ENCODE measurements around the gene FAM89A. TPM values are rescaled to one million over a fixed set of nuclear protein-coding genes. Genes with fewer than 3 reads are reported as not detected.

The FAM89A gene
- total and polyA plus RNA-seq, 9 of the 15 experiments (the other 6 are each of a cell fraction or from before 2014, with no cell fraction given): 8.7 to 66.2 (median 43.3) TPM

DNA sequence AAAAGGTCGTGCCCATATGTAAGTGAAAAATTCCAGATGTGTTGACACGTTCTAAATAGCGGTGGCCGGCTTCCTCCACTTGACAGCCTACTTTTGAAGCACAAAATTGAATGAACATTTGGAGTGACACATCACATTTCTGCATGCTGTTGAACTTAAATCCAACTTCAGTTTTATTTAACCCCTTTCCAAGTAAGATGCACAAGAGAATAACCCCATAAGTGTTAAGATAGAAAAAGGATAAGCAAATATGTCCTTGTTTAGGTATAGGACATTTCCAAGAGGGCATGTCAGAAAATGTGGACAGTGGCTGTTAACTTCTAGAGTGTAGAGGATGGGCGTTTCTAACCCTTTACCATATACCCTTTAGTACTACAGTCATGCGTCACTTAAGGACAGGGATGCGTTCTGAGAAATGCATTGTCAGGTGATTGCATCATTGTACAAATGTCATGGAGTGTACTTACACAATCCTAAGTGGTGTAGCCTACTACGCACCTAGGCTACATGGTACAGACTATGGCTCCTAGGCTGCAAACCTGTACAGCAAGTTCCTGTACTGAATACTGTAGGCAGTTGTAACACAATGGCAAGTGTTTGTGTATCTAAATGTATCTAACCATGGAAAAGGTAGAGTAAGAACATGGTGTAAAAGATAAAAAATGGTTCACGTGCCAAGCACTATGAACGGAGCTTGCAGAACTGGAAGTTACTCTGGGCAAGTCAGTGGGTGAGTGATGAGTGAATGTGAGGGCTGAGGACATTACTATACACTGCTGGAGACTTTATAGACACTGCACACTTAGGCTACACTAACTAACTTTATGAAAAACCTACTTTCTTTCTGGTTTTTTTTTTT is 9.3 kb upstream of the FAM89A start (continued):
- peak; percentile 93 for TF ChIP-seq RNF2 (IDR thresholded peaks at IDR 0.05)
- TF ChIP-seq, protein P1, sequence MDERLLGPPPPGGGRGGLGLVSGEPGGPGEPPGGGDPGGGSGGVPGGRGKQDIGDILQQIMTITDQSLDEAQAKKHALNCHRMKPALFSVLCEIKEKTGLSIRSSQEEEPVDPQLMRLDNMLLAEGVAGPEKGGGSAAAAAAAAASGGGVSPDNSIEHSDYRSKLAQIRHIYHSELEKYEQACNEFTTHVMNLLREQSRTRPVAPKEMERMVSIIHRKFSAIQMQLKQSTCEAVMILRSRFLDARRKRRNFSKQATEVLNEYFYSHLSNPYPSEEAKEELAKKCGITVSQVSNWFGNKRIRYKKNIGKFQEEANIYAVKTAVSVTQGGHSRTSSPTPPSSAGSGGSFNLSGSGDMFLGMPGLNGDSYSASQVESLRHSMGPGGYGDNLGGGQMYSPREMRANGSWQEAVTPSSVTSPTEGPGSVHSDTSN (CRISPR knock-in tag; IDR thresholded peaks at IDR 0.05; ENCODE audit: low read depth): no peak
- TF ChIP-seq, protein P1 (tag; conservative IDR thresholded peaks at IDR 0.05; ENCODE audit: low read depth): peak; percentile 45
- no peak for TF ChIP-seq NR3C1 (CRISPR knock-in tag; IDR thresholded peaks at IDR 0.05)
- peak; percentile 71; the same call in 1 of the 2 replicates for TF ChIP-seq ZNF354B (CRISPR knock-in tag; IDR thresholded peaks at IDR 0.05)
- TF ChIP-seq NONO (IDR thresholded peaks at IDR 0.05; ENCODE audit: low read depth in 2 of 2, low read length in 1 of 2): peak in 1 of 2 experiments; percentile 20; a peak in 1 of 4 replicates
- TF ChIP-seq GABPB1 (CRISPR knock-in tag; IDR thresholded peaks at IDR 0.05): 0 out of 2 replicates have a peak, but pooled peaks have one; percentile 18
- TF ChIP-seq SAP30 (IDR thresholded peaks at IDR 0.05; ENCODE audit: borderline replicate concordance, insufficient read depth, low read depth, low read length, poor library complexity, severe bottlenecking): no peak
- TF ChIP-seq ZNF124 (CRISPR knock-in tag; IDR thresholded peaks at IDR 0.05): no peak
- TF ChIP-seq, protein P2, sequence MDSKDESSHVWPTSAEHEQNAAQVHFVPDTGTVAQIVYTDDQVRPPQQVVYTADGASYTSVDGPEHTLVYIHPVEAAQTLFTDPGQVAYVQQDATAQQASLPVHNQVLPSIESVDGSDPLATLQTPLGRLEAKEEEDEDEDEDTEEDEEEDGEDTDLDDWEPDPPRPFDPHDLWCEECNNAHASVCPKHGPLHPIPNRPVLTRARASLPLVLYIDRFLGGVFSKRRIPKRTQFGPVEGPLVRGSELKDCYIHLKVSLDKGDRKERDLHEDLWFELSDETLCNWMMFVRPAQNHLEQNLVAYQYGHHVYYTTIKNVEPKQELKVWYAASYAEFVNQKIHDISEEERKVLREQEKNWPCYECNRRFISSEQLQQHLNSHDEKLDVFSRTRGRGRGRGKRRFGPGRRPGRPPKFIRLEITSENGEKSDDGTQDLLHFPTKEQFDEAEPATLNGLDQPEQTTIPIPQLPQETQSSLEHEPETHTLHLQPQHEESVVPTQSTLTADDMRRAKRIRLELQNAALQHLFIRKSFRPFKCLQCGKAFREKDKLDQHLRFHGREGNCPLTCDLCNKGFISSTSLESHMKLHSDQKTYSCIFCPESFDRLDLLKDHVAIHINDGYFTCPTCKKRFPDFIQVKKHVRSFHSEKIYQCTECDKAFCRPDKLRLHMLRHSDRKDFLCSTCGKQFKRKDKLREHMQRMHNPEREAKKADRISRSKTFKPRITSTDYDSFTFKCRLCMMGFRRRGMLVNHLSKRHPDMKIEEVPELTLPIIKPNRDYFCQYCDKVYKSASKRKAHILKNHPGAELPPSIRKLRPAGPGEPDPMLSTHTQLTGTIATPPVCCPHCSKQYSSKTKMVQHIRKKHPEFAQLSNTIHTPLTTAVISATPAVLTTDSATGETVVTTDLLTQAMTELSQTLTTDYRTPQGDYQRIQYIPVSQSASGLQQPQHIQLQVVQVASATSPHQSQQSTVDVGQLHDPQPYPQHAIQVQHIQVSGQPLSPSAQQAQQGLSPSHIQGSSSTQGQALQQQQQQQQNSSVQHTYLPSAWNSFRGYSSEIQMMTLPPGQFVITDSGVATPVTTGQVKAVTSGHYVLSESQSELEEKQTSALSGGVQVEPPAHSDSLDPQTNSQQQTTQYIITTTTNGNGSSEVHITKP (IDR thresholded peaks at IDR 0.05; ENCODE audit: partially characterized antibody): peak; percentile 87
- no peak for TF ChIP-seq MCM3 (IDR thresholded peaks at IDR 0.05)
- no peak for TF ChIP-seq ETV5 (CRISPR knock-in tag; IDR thresholded peaks at IDR 0.05; ENCODE audit: low read depth)
- no peak for TF ChIP-seq PHF20 (IDR thresholded peaks at IDR 0.05; ENCODE audit: partially characterized antibody)
- peak; percentile 80 for TF ChIP-seq MAFK (IDR thresholded peaks at IDR 0.05; ENCODE audit: low read length)
- no peak for TF ChIP-seq CHD2 (IDR thresholded peaks at IDR 0.05; ENCODE audit: low read depth, low read length)
- TF ChIP-seq IFI16 (CRISPR knock-in tag; IDR thresholded peaks at IDR 0.05): peak; percentile 73; the same call in 1 of the 2 replicates
- TF ChIP-seq HMGN3 (IDR thresholded peaks at IDR 0.05; ENCODE audit: borderline replicate concordance, extremely low read depth, insufficient read length, low read depth, low read length): no peak
- peak; percentile 87 for TF ChIP-seq ZNF41 (CRISPR knock-in tag; conservative IDR thresholded peaks at IDR 0.05)
- no peak for TF ChIP-seq RBM22 (IDR thresholded peaks at IDR 0.05; ENCODE audit: low read depth, low read length, poor library complexity, severe bottlenecking)
- no peak for TF ChIP-seq SETDB1 (IDR thresholded peaks at IDR 0.05; ENCODE audit: low read length)
- peak; percentile 76 for TF ChIP-seq POLR2H (tag; IDR thresholded peaks at IDR 0.05; ENCODE audit: low read depth)
- peak; percentile 91 for TF ChIP-seq EP400 (IDR thresholded peaks at IDR 0.05)
- TF ChIP-seq FOS (IDR thresholded peaks at IDR 0.05; ENCODE audit: extremely low read depth, insufficient read length): no peak
- 0 out of 2 replicates have a peak, but pooled peaks have one; percentile 42 for TF ChIP-seq ZNF57 (CRISPR knock-in tag; IDR thresholded peaks at IDR 0.05)

All from K562 (cell line).